Prostate gland (tissue), 2 donors: ENCODE measurements around the gene LASP1. TPM values are rescaled to one million over a fixed set of nuclear protein-coding genes. Genes with fewer than 3 reads are reported as not detected.

ENCODE experiments used
- DNase-seq: peaks from one replicate; pipeline ENCODE4 v3.0.0-alpha.2; 2019; ENCODE audit warnings: low spot score
- H3K27ac ChIP-seq, 2 donors: fragments of 200-600 bp; sonication (generic); 2 replicates each; pipeline ENCODE4 v1.5.1; 2017 to 2019
- H3K27me3 ChIP-seq: fragments of 200-600 bp; sonication (generic); replicated peaks from 2 replicates; pipeline ENCODE4 v1.5.1; 2019; ENCODE audit not compliant: insufficient read depth
- H3K36me3 ChIP-seq, 2 donors: fragments of 200-600 bp; sonication (generic); 1 replicate in 1 of 2; 2 replicates in 1 of 2; pipeline versions ENCODE4 v1.5.1 to v1.8.1; 2017 to 2019
- H3K4me1 ChIP-seq: fragments of 200-600 bp; sonication (generic); replicated peaks from 2 replicates; pipeline ENCODE4 v1.5.1; 2019
- H3K4me3 ChIP-seq, 2 donors: fragments of 200-600 bp; sonication (generic); 2 replicates each; pipeline ENCODE4 v1.5.1; 2017 to 2019
- H3K9me3 ChIP-seq: fragments of 200-600 bp; sonication (generic); 2 replicates; pipeline ENCODE4 v1.5.1; 2017
- CTCF ChIP-seq, 4 experiments: fragments of 200-600 bp in 2 of 4; fragments of 450-650 bp in 2 of 4; sonication (generic) in 2 of 4; IDR thresholded peaks; 1 replicate in 3 of 4; 2 replicates in 1 of 4; pipeline ENCODE4 v1.5.1; 2016 to 2019; ENCODE audit warnings: antibody characterized with exemption in 4 of 4, mild to moderate bottlenecking in 2 of 4, moderate library complexity in 2 of 4
- POLR2A ChIP-seq: fragments of 450-650 bp; IDR thresholded peaks from one replicate; pipeline ENCODE4 v1.6.1; 2016; ENCODE audit warnings: antibody characterized with exemption, mild to moderate bottlenecking
- POLR2AphosphoS5 ChIP-seq: sonication (generic); formaldehyde crosslinking; IDR thresholded peaks from one replicate; pipeline ENCODE4 v1.6.1; 2017; ENCODE audit warnings: antibody characterized with exemption
- WGBS: methylation state at CpG from one replicate; pipeline ENCODE4 v1.1.5; 2018; 5-methylcytosine and 5-hydroxymethylcytosine counted together
- intact Hi-C: fragments of 100-400 bp; cut with DNase I; formaldehyde crosslinking; loops from one replicate; pipeline ENCODE4 v1.14.2; 2022
- total RNA-seq, 2 donors: library from RNA; depleted of rRNA; stranded (reverse); fragments of >200 nt; gene quantifications; one replicate each; pipeline ENCODE4 v1.1.0, GENCODE V29; 2016

The LASP1 gene
- total RNA-seq, 2 donors from 2014 or later, result 61.8 to 93.4 TPM

GRCh38 chr17:38903404-38903803 lies 33.5 kb downstream of the LASP1 start:
- Histone ChIP-seq H3K27ac (no peak overlapping the region), H3K36me3 (peaks cover 0 to 2% of the 10 kb centered on the region in 2 donors), H3K9me3 (no peaks in the 10 kb centered on the region), H3K27me3 (no peaks in the 10 kb centered on the region), H3K4me1 (peaks cover 6% of the 10 kb centered on the region), H3K4me3 (no peak overlapping the region)
- WGBS, result 97% methylated on average over 6 of the region's 6 CpGs
- intact Hi-C loops, result no loop called here
- TF ChIP-seq CTCF (IDR thresholded peaks at IDR 0.05) (no peak), POLR2AphosphoS5 (no peak), POLR2A (no peak)
- DNase-seq, result no peak

GRCh38 chr17:38904892-38905291 lies 35.0 kb downstream of the LASP1 start:
- DNase-seq, result no peak
- no peak overlapping the region for H3K27ac ChIP-seq
- H3K4me3 ChIP-seq, result no peak overlapping the region
- no peaks in the 10 kb centered on the region for H3K27me3 ChIP-seq
- intact Hi-C loops, result no loop called here
- H3K36me3 ChIP-seq, result no peaks in the 10 kb centered on the region
- peaks cover 6% of the 10 kb centered on the region for H3K4me1 ChIP-seq
- 97% methylated on average over 3 of the region's 3 CpGs for WGBS
- no peak for TF ChIP-seq CTCF (IDR thresholded peaks at IDR 0.05)
- TF ChIP-seq POLR2A, result no peak
- TF ChIP-seq POLR2AphosphoS5, result no peak
- no peaks in the 10 kb centered on the region for H3K9me3 ChIP-seq

GRCh38 chr17:38905375-38905774 lies 35.5 kb downstream of the LASP1 start:
- WGBS, result 93% methylated on average over 10 of the region's 10 CpGs
- no peaks in the 10 kb centered on the region for H3K9me3 ChIP-seq
- peaks cover 6% of the 10 kb centered on the region for H3K4me1 ChIP-seq

GRCh38 chr17:38906460-38907228 lies 36.8 kb downstream of the LASP1 start:
- no peak overlapping the region for H3K27ac ChIP-seq
- intact Hi-C loops, result no loop called here
- 77% methylated on average over 7 of the region's 7 CpGs for WGBS
- H3K27me3 ChIP-seq, result no peaks in the 10 kb centered on the region
- no peaks in the 10 kb centered on the region for H3K9me3 ChIP-seq
- H3K36me3 ChIP-seq, result no peaks in the 10 kb centered on the region
- H3K4me1 ChIP-seq, result peaks cover 6% of the 10 kb centered on the region
- H3K4me3 ChIP-seq, result no peak overlapping the region
- DNase-seq, result no peak
- no peak for TF ChIP-seq CTCF (IDR thresholded peaks at IDR 0.05)
- TF ChIP-seq POLR2A, result no peak
- TF ChIP-seq POLR2AphosphoS5, result no peak

More at GRCh38 chr17:38905375-38905774, 35.5 kb downstream of the LASP1 start:
- Histone ChIP-seq H3K36me3 (no peaks in the 10 kb centered on the region), H3K4me3 (no peak overlapping the region), H3K27me3 (no peaks in the 10 kb centered on the region), H3K27ac (no peak overlapping the region)
- TF ChIP-seq CTCF (IDR thresholded peaks at IDR 0.05), result no peak
- no peak for TF ChIP-seq POLR2A
- no peak for TF ChIP-seq POLR2AphosphoS5
- no peak for DNase-seq
- intact Hi-C loops, result no loop called here
